ENCODE results near the gene MT1X. TPM values are rescaled to one million over a fixed set of nuclear protein-coding genes. Genes with fewer than 3 reads are reported as not detected.
A peak's percentile ranks its signal among the peaks of the same experiment; 100 is the strongest.

The MT1X gene
- total and polyA plus RNA-seq, 8 donors = 14.5 to 126 (median 16.7) TPM

GRCh38 chr16:56728027-56728426 lies 45.8 kb downstream of the MT1X start:
- H3K4me3 ChIP-seq = no peak overlapping the region
- no peaks in the 10 kb centered on the region for H3K36me3 ChIP-seq
- intact Hi-C loops (cut with DNase I) = no loop called here
- ATAC-seq (no peak), DNase-seq (no peak)
- no peaks in the 10 kb centered on the region for H3K27me3 ChIP-seq
- H3K27ac ChIP-seq = no peak overlapping the region
- no peak for TF ChIP-seq CTCF (IDR thresholded peaks at IDR 0.05)
- no peaks in the 10 kb centered on the region for H3K9me3 ChIP-seq
- H3K4me1 ChIP-seq = peaks cover 20 to 39% of the 10 kb centered on the region in 2 donors

GRCh38 chr16:56728980-56729734 lies 46.9 kb downstream of the MT1X start:
- Histone ChIP-seq H3K4me1 (peaks cover 20 to 39% of the 10 kb centered on the region in 2 donors), H3K27me3 (no peaks in the 10 kb centered on the region), H3K4me3 (peak overlapping the region; percentile 73 to 94), H3K9me3 (no peaks in the 10 kb centered on the region), H3K27ac (peak overlapping the region; percentile 82 to 86), H3K36me3 (no peaks in the 10 kb centered on the region)
- ATAC-seq = peak; percentile 33
- no peak for DNase-seq
- TF ChIP-seq CTCF (IDR thresholded peaks at IDR 0.05) = no peak
- intact Hi-C loops (cut with DNase I) = no loop called here

- Histone ChIP-seq H3K9me3 (no peaks in the 10 kb centered on the region), H3K27ac (peak within 1 kb of the TSS; percentile 82 to 86), H3K4me3 (peak within 1 kb of the TSS; percentile 73 to 94), H3K36me3 (no peaks in the 10 kb centered on the region), H3K4me1 (peaks cover 20 to 39% of the 10 kb centered on the region in 2 donors), H3K27me3 (no peaks in the 10 kb centered on the region)
- DNase-seq (peak; percentile 83 to 97 (median 94)), ATAC-seq (peak; percentile 99)
- intact Hi-C loops (cut with DNase I) = no loop called here
- TF ChIP-seq CTCF (IDR thresholded peaks at IDR 0.05) = no peak
Observed at GRCh38 chr16:56729735-56730662, 47.7 kb downstream of the MT1X start, which contains the start of gene NUP93. Gene NUP93, plus strand, starts transcription at chr16:56730129. Its CDS starts 18,119 bp downstream, at chr16:56748248.

- intact Hi-C loops (cut with DNase I) = no loop called here
- Histone ChIP-seq H3K36me3 (no peaks in the 10 kb centered on the region), H3K4me1 (peaks cover 20 to 52% of the 10 kb centered on the region in 2 donors), H3K4me3 (no peak overlapping the region), H3K9me3 (no peaks in the 10 kb centered on the region), H3K27ac (no peak overlapping the region), H3K27me3 (no peaks in the 10 kb centered on the region)
- DNase-seq = no peak
- no peak for ATAC-seq
- TF ChIP-seq CTCF (IDR thresholded peaks at IDR 0.05) = no peak
Observed at GRCh38 chr16:56732366-56732765, 50.1 kb downstream of the MT1X start.

GRCh38 chr16:56732832-56733231 lies 50.6 kb downstream of the MT1X start:
- TF ChIP-seq CTCF (IDR thresholded peaks at IDR 0.05) = no peak
- intact Hi-C loops (cut with DNase I) = no loop called here

More at GRCh38 chr16:56732832-56733231, 50.6 kb downstream of the MT1X start:
- Histone ChIP-seq H3K4me3 (no peak overlapping the region), H3K27me3 (no peaks in the 10 kb centered on the region), H3K36me3 (no peaks in the 10 kb centered on the region), H3K4me1 (peaks cover 20 to 52% of the 10 kb centered on the region in 2 donors), H3K9me3 (no peaks in the 10 kb centered on the region), H3K27ac (no peak overlapping the region)
- no peak for ATAC-seq
- DNase-seq = no peak

Data from left lung (tissue), 10 donors.